ENCODE results near the gene TMEM61.

- TF ChIP-seq CTCF (IDR thresholded peaks at IDR 0.05; ENCODE audit: insufficient read depth, low read depth, low read length) (no peak), EZH2 (IDR thresholded peaks at IDR 0.05; ENCODE audit: insufficient read depth, low read length) (no peak)
Observed at GRCh38 chr1:54986025-54986424, 5.6 kb downstream of the TMEM61 start.
